Renal cortex interstitium (tissue), 3 donors: ENCODE measurements around the gene HOXC9. TPM values are rescaled to one million over a fixed set of nuclear protein-coding genes. Genes with fewer than 3 reads are reported as not detected.

Experiments used
- polyA plus RNA-seq, 3 donors: library from polyadenylated mRNA; unstranded; fragments of 120-200 nt; gene quantifications; one replicate each; pipeline ENCODE4 v1.2.1, GENCODE V29; 2013; ENCODE audit not compliant: insufficient read length in 3 of 3

Gene HOXC9
- polyA plus RNA-seq, 3 donors = 25.5 to 34.1 (median 26.5) TPM

Other genes with a start within 250 kb of the HOXC9 start
- under 1 TPM in 1 of 3 donors, not detected in 2; 0.35 TPM for gene CISTR, start 248.2 kb upstream of the HOXC9 start, polyA plus RNA-seq
- gene HOXC13, start 61.3 kb upstream of the HOXC9 start, polyA plus RNA-seq = under 1 TPM in 1 of 3 donors, not detected in 2; 0.11 TPM
- not detected for gene HOXC12, start 45.3 kb upstream of the HOXC9 start, polyA plus RNA-seq
- 1 to 10 TPM; 1.8 to 5.7 (median 3.2) TPM for gene HOXC11, start 27.0 kb upstream of the HOXC9 start, polyA plus RNA-seq
- 1 to 10 TPM; 1.6 to 4.3 (median 3.0) TPM for gene HOTAIR, start 25.2 kb upstream of the HOXC9 start, polyA plus RNA-seq
- gene HOXC10, start 15.0 kb upstream of the HOXC9 start, polyA plus RNA-seq = 10 to 100 TPM; 65.1 to 76.9 (median 65.1) TPM
- gene HOXC8, start 8.8 kb downstream of the HOXC9 start, polyA plus RNA-seq = 10 to 100 TPM in 2 of 3 donors, 1 to 10 TPM in 1; 9.9 to 13.1 (median 11.4) TPM
- gene HOXC6, start 28.3 kb downstream of the HOXC9 start, polyA plus RNA-seq = 10 to 100 TPM; 31.7 to 44.4 (median 36.6) TPM
- gene HOXC5, start 32.9 kb downstream of the HOXC9 start, polyA plus RNA-seq = 1 to 10 TPM; 2.0 to 4.3 (median 2.3) TPM
- gene HOXC4, start 53.7 kb downstream of the HOXC9 start, polyA plus RNA-seq = 10 to 100 TPM; 53.9 to 76.1 (median 59.0) TPM
- gene SMUG1, start 188.8 kb downstream of the HOXC9 start, polyA plus RNA-seq = 10 to 100 TPM; 29.2 to 37.4 (median 31.2) TPM